HCT116 (cell line): ENCODE results near the gene PMS1. TPM values are rescaled to one million over a fixed set of nuclear protein-coding genes. Genes with fewer than 3 reads are reported as not detected.
"Not testable (repeated sequence)": the region's sequence is repeated elsewhere in the genome, so short reads cannot be mapped to it uniquely, and the experiment has no call there.

Source experiments
- ATAC-seq: fragments of 200-7000 bp; cut with Tn5 transposase; 2 replicates; pipeline ENCODE4 v1.9.1; 2020; ENCODE audit warnings: mild to moderate bottlenecking, moderate library complexity
- BruUV-seq: library from RNA; stranded (reverse); fragments of 400-500 nt; replicated peaks from 2 replicates; lab custom pipeline; 2021; lab: Mats Ljungman, UMichigan
- CTCF ChIA-PET: fragments of 300-600 bp; sonication (Branson Sonifier 250); formaldehyde crosslinking; loops from one replicate; lab custom pipeline; 2021; ENCODE audit warnings: antibody characterized with exemption; lab: Charles Lee
- POLR2A ChIA-PET: fragments of 300-600, 350-600 bp; sonication (Branson Sonifier 250); formaldehyde crosslinking; loops from one replicate; lab custom pipeline; 2021; ENCODE audit warnings: antibody characterized with exemption; lab: Charles Lee
- RAD21 ChIA-PET, 2 experiments: fragments of 300-600 bp; sonication (Branson Sonifier 250); formaldehyde crosslinking; loops; one replicate each; lab custom pipeline; 2023; ENCODE audit warnings: low total read pairs in 2 of 2; ENCODE audit not compliant: uncharacterized antibody in 2 of 2, unreplicated experiment in 2 of 2, low non-redundant PET in 1 of 2; lab: Charles Lee
- DNase-seq: peaks from one replicate; pipeline ENCODE4 v3.0.0-alpha.2; 2010; ENCODE audit warnings: low read depth, low spot score
- H2AFZ ChIP-seq: fragments of 200-600 bp; shearing (Covaris generic), sonication (generic); 2 replicates; pipeline ENCODE4 v1.6.1; 2017; ENCODE audit warnings: low read depth, mixed run types, mixed read lengths, antibody characterized with exemption, low read length; ENCODE audit not compliant: poor library complexity, severe bottlenecking
- H3K27ac ChIP-seq: 2 replicates; pipeline ENCODE4 v1.5.1; 2012; ENCODE audit warnings: low read depth, low read length
- H3K27me3 ChIP-seq: fragments of 200-600 bp; sonication (generic); 2 replicates; pipeline ENCODE4 v1.6.1; 2016; ENCODE audit warnings: mixed run types, low read length, mixed read lengths; ENCODE audit not compliant: insufficient read depth
- H3K36me3 ChIP-seq, 2 experiments: fragments of 200-500 bp in 1 of 2; fragments of 200-600 bp in 1 of 2; sonication (Bioruptor generic) in 1 of 2; sonication (generic) in 1 of 2; 2 replicates each; pipeline versions ENCODE4 v1.5.1 to v1.6.1; 2014 to 2016; ENCODE audit warnings: low read length in 2 of 2, inconsistent platforms in 1 of 2, mixed read lengths in 1 of 2, mixed run types in 1 of 2; ENCODE audit not compliant: insufficient read depth in 2 of 2, control insufficient read depth in 1 of 2
- H3K4me1 ChIP-seq, 2 experiments: fragments of 200-600 bp in 1 of 2; sonication (generic) in 1 of 2; 2 replicates each; pipeline versions ENCODE4 v1.5.1 to v1.6.1; 2012 to 2017; ENCODE audit warnings: low read length in 2 of 2, inconsistent platforms in 1 of 2, mild to moderate bottlenecking in 1 of 2, mixed read lengths in 1 of 2, mixed run types in 1 of 2, moderate library complexity in 1 of 2; ENCODE audit not compliant: insufficient read depth in 2 of 2, control insufficient read depth in 1 of 2
- H3K4me2 ChIP-seq: fragments of 200-600 bp; sonication (generic); 2 replicates; pipeline ENCODE4 v1.6.1; 2017; ENCODE audit warnings: mixed run types, low read length, mixed read lengths
- H3K4me3 ChIP-seq, 2 experiments: fragments of 200-600 bp in 1 of 2; sonication (generic) in 1 of 2; replicated peaks in 1 of 2; 2 replicates each; pipeline ENCODE4 v1.5.1; 2011 to 2016; ENCODE audit warnings: low read length in 2 of 2, control low read depth in 1 of 2, low read depth in 1 of 2, mild to moderate bottlenecking in 1 of 2, mixed read lengths in 1 of 2, mixed run types in 1 of 2
- H3K79me2 ChIP-seq: fragments of 200-600 bp; sonication (generic); 2 replicates; pipeline ENCODE4 v1.6.1; 2017; ENCODE audit warnings: mild to moderate bottlenecking, mixed run types, low read length, moderate library complexity, mixed read lengths; ENCODE audit not compliant: insufficient read depth
- H3K9ac ChIP-seq: fragments of 200-600 bp; sonication (generic); 2 replicates; pipeline ENCODE4 v1.6.1; 2016; ENCODE audit warnings: low read length, mixed read lengths
- H3K9me2 ChIP-seq: fragments of 200-600 bp; sonication (generic), shearing (Covaris generic); 2 replicates; pipeline ENCODE4 v1.6.1; 2017; ENCODE audit warnings: mixed run types, mild to moderate bottlenecking, moderate library complexity; ENCODE audit not compliant: insufficient read depth
- H3K9me3 ChIP-seq, 2 experiments: fragments of 200-500 bp in 1 of 2; fragments of 200-600 bp in 1 of 2; sonication (Bioruptor generic) in 1 of 2; sonication (generic) in 1 of 2; 2 replicates each; pipeline ENCODE4 v1.6.1; 2014 to 2017; ENCODE audit warnings: low read length in 2 of 2, mixed read lengths in 2 of 2, inconsistent platforms in 1 of 2, low read depth in 1 of 2, mild to moderate bottlenecking in 1 of 2, mixed run types in 1 of 2, moderate library complexity in 1 of 2; ENCODE audit not compliant: control insufficient read depth in 1 of 2, insufficient read depth in 1 of 2
- H4K20me1 ChIP-seq: fragments of 200-600 bp; sonication (generic), shearing (Covaris generic); 2 replicates; pipeline ENCODE4 v1.6.1; 2017; ENCODE audit warnings: mixed run types, mild to moderate bottlenecking, moderate library complexity; ENCODE audit not compliant: insufficient read depth
- CBX3 ChIP-seq: IDR thresholded peaks from 2 replicates; pipeline ENCODE4 v1.6.1; 2012; ENCODE audit warnings: low read depth
- CEBPB ChIP-seq: IDR thresholded peaks from 2 replicates; pipeline ENCODE4 v1.6.1; 2012; ENCODE audit warnings: low read depth
- EGR1 ChIP-seq: IDR thresholded peaks from 2 replicates; pipeline ENCODE4 v1.6.1; 2012; ENCODE audit warnings: low read depth
- FOSL1 ChIP-seq: IDR thresholded peaks from 2 replicates; pipeline ENCODE4 v1.6.1; 2012; ENCODE audit warnings: low read depth
- JUND ChIP-seq: IDR thresholded peaks from 2 replicates; pipeline ENCODE4 v1.6.1; 2012
- POLR2AphosphoS5 ChIP-seq: IDR thresholded peaks from 2 replicates; pipeline ENCODE4 v1.6.1; 2011; ENCODE audit warnings: mild to moderate bottlenecking, low read depth, low read length, moderate library complexity
- YY1 ChIP-seq: IDR thresholded peaks from 2 replicates; pipeline ENCODE4 v1.6.1; 2011; ENCODE audit warnings: low read length, low read depth, moderate library complexity, mild to moderate bottlenecking; ENCODE audit not compliant: insufficient replicate concordance; ENCODE audit errors: extremely low read depth
- ZNF274 ChIP-seq: fragments of 200-500 bp; sonication (Bioruptor generic); IDR thresholded peaks from 2 replicates; pipeline ENCODE4 v1.6.1; 2014; ENCODE audit warnings: mild to moderate bottlenecking, low read depth, low read length, inconsistent platforms
- intact Hi-C: fragments of 100-400 bp; cut with micrococcal nuclease; formaldehyde crosslinking; loops from 2 replicates; pipeline ENCODE4 v1.10.0; 2022
- total RNA-seq: library from RNA; stranded (reverse); gene quantifications from one replicate; pipeline ENCODE4 v1.2.1, GENCODE V29; 2021; ENCODE audit not compliant: unreplicated experiment
- TF ChIP-seq, protein P1 (sequence below): IDR thresholded peaks from 2 replicates; pipeline ENCODE4 v1.6.1; 2012
- TF ChIP-seq, protein P2 (sequence below): IDR thresholded peaks from 2 replicates; pipeline ENCODE4 v1.6.1; 2012

The PMS1 gene
- total RNA-seq, 1 experiment from 2014 or later: 53.2 TPM

DNA sequence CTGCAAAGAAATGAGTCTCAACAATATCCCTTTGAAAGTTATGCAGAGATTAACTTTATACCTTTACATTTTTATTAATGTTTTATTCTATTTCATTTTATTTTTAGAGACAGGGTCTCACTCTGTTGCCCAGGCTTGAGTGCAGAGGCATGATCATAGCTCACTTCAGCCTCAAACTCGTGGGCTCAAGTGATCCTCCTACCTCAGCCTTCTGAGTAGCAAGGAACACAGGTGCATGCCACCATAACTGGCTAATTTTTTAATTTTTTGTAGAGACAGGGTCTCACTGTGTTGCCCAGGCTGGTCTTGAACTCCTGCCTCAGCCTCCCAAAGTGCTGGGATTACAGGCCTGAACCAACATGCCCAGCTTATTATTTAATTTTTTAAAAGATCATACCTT, 50.4 kb downstream of the PMS1 start:
- H4K20me1 ChIP-seq, intact Hi-C loops, H3K9ac ChIP-seq, H3K4me2 ChIP-seq, H3K79me2 ChIP-seq, H3K27ac ChIP-seq, H3K9me3 ChIP-seq, DNase-seq, H3K9me2 ChIP-seq, CTCF ChIA-PET, H2AFZ ChIP-seq, H3K27me3 ChIP-seq, BruUV-seq, ATAC-seq, H3K36me3 ChIP-seq, H3K4me3 ChIP-seq, POLR2A ChIA-PET, RAD21 ChIA-PET, H3K4me1 ChIP-seq: not testable (repeated sequence)

DNA sequence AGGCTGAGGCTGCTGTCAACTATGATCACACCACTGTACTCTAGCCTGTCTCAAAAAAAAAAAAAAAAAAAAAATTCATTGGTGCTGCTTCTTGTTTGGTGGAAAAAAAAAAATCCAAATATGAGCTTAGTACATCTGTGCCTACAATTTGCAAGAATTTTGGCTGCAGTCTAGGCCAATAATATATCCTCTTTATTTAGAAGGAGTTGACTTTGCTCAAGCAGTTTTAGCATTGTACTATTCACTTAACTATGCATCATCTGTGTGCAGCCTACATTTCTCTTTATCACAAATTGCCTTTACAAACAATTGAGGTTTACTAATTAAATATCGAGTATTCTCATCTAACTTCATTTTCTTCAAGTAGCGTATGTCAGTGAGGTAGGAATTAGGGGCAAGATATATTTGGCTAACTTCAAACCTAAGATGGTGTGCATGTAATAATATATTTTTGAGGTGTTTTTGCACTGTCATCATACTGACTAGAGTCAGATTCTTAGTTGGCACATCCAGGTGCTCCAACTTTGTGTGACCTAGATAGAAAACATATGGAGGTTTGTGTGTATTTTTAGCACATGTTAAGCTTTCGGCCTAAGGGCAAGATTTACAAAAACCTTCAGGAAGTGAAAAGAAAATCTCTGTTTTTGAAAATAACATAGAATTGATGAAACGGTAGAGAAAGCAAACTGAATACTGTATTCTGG, 51.8 kb downstream of the PMS1 start:
- Histone ChIP-seq H3K27me3 (no peaks in the 10 kb centered on the region), H3K9me3 (no peaks in the 10 kb centered on the region), H4K20me1 (no peaks in the 10 kb centered on the region), H3K4me1 (peaks cover 0 to 7% of the 10 kb centered on the region in 2 experiments; a peak in 2 of 4 replicates), H3K36me3 (no peaks in the 10 kb centered on the region), H3K9me2 (no peaks in the 10 kb centered on the region), H3K9ac (no peak overlapping the region), H3K4me3 (no peak overlapping the region), H3K79me2 (0 out of 2 replicates have a peak, but pooled peaks cover 3% of the 10 kb centered on the region), H2AFZ (no peak overlapping the region), H3K4me2 (no peak overlapping the region), H3K27ac (no peak overlapping the region)
- RAD21 ChIA-PET: no interaction called here
- BruUV-seq: no TSS peak
- intact Hi-C loops: no loop called here
- DNase-seq (no peak), ATAC-seq (no peak)
- POLR2A ChIA-PET: no interaction called here
- TF ChIP-seq FOSL1: no peak
- no peak for TF ChIP-seq POLR2AphosphoS5
- TF ChIP-seq JUND: no peak
- no peak for TF ChIP-seq ZNF274
- TF ChIP-seq, protein P1, sequence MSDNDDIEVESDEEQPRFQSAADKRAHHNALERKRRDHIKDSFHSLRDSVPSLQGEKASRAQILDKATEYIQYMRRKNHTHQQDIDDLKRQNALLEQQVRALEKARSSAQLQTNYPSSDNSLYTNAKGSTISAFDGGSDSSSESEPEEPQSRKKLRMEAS: no peak
- TF ChIP-seq, protein P2, sequence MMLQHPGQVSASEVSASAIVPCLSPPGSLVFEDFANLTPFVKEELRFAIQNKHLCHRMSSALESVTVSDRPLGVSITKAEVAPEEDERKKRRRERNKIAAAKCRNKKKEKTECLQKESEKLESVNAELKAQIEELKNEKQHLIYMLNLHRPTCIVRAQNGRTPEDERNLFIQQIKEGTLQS: no peak
- no peak for TF ChIP-seq CEBPB
- no peak for TF ChIP-seq CBX3
- no peak for TF ChIP-seq YY1
- TF ChIP-seq EGR1: no peak
- CTCF ChIA-PET: interaction anchor here (0.7 to 0.9 kb wide), 2 partner anchors 147 to 175 kb away, joined by 3 read pairs; no protein-coding TSS in a partner anchor
